Activated CD4-positive, alpha-beta T cell treated with anti-CD3 and anti-CD28 coated beads, Interleukin-2, amount 50 U/mL, for 24 hours (primary cell): ENCODE results near the gene FAM177B.

ENCODE experiments used
- DNase-seq, 2 donors: peaks; one replicate each; pipeline ENCODE4 v3.0.0-alpha.2; 2020; ENCODE audit warnings: low read depth in 1 of 2, low spot score in 1 of 2

FAM177B gene

GRCh38 chr1:222736972-222737371, at the start of gene FAM177B:
Gene FAM177B, plus strand, starts transcription at chr1:222737202. Its CDS starts 9,344 bp downstream, at chr1:222746546.
- DNase-seq, result no peak

GRCh38 chr1:222691016-222691415, 46.0 kb upstream of the FAM177B start:
- no peak for DNase-seq

- no peak for DNase-seq
Measured at GRCh38 chr1:222694927-222695326, 42.1 kb upstream of the FAM177B start.

- DNase-seq, result no peak
Measured at GRCh38 chr1:222696741-222697140, 40.3 kb upstream of the FAM177B start.

- no peak for DNase-seq
Measured at GRCh38 chr1:222697203-222697602, 39.8 kb upstream of the FAM177B start.

DNA sequence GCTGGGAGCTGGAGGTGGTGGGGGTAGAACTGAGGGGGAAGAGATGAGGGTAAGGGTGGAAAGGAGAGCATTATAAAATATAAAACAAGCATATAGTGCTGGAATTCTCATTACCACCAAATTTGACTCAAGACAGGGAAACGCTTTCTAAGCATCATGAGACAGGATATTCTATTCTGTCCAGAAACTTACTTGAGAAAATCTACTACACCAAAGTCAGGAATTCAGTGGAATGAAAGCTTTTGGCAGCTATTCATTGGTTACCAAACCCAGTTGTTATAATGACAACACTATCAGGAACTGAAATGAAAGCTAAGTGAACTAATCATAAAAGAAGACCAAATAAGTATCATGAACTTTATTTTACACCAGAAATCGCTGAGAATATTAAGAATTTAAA, 39.2 kb upstream of the FAM177B start:
- DNase-seq, result no peak

DNA sequence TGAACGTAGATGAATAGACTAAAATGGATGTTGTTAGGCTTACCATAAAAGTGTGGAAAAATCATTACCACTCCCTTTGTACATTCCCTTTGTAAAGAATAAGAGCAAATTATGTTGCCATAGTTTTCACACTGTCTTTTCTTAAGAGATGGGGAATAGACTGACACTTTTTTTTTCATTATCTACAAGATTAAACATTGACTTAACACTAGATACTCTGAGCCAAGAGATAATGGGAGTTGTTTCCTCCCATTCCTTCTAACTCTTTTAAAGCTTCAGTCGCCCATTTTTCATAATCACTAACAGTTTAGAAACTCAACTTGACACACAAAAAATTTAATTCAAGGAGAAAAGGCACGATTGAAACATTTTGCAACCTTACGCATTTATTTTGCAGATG, 34.8 kb upstream of the FAM177B start:
- DNase-seq, result no peak

DNA sequence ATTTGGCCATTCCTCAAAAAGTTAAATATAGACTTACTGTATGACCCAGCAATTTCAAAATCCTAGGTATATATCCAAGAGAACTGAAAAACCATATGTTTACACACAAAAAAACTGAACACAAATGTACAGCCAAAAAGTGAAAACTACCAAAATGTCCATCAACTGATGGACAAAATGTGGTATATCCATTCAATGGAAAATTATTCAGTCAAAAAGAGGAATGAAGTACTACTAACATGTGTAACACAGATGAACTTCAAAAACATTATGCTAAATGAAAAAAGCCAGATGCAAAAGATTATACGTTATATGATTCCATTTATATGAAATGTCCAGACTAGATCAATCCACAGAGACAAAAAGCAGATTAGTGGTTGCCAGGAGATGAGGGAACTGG, 32.7 kb upstream of the FAM177B start:
- DNase-seq, result no peak

- no peak for DNase-seq
Measured at GRCh38 chr1:222706815-222707214, 30.2 kb upstream of the FAM177B start.

GRCh38 chr1:222709700-222710153, 27.3 kb upstream of the FAM177B start:
- no peak for DNase-seq

DNA sequence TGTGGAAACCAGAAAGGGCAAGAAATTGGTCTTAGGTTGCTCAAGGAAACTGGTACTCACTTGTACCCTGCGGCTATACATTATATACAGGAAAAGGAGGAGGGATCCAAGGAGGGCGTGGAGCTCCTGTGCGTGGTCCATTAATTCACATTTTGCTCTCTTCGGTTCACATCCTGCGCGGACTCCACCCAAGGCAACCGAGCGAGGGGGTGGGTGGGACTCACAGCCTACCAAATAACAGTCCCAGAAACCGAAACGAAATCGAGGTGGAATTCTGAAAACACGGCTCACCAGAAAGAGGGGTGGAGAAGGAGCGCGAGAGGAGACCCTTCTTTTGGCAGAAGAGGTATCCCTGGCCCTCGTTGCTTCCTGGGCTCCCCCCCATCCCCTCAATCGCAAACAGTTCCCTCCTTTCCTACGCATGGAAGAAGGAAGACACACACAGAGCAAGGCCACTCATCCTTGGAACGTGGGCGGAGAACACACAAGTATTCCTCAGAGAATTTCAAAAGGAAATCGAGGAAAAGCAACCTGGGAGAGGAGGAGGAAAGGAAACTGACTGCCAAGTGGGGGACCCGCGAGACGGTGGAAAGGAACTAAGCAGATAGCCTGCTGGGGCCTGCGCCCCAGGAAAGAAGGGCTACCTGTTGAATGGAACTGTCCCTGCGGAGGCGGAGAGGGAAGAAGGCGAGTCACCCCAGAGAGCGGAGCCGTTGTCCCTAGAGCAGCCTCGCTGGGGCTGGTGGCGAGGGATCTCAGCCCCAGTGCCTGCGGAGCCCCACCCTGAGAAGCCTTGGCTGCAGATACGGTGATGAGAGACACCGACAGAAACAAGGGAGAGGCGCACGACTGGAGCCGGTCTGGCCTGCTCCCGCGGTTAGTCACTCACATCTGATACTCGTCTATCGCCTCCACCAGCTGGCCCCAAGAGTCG, 25.4 kb upstream of the FAM177B start:
- DNase-seq, result peak; percentile 13 to 41

DNA sequence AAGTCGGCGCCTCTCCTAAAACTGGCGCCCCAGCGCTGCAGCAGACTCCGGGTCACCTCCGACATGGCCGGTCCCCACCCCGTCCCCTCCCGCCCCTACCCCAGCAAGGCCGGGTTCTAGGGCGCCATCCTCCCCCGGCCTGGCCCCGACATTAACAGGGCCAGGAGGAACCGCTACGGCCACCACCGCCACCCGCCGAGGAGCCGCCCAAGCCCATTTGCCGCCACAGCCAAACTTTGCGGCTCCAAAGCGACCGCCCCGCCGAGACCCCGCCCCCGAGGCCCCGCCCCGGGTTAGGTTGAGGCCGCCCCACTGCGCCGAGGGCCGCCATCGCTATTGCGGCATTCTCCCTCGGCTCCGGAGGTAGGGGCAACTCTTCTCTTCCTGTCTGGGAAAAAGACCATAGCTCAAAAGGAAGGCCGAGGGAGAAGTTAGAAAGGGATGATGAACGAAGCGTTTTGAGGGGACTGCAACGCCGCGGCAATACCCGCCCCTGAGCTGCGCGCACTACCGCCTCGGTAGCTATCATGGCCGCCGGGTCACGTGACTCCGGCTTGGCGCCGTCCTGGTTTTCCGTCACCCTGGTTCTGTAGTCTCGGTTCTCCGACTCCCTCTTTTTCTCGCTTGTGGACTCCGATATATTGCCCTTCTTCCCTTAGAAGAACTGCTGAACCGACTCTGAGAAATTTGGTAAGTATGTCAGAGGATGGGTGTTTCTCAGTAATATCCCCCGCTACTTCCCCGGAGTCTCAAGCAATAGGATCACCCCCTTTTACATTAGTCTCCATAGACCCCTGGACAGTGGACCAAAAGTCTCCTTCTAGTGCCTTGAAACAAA, 24.5 kb upstream of the FAM177B start, which contains the start of the genes AIDA and BROX:
Gene AIDA (minus strand): TSS at position 239 of the 838 bp plus-strand sequence. CDS start 174 bp downstream, at position 65.
Gene BROX (plus strand): TSS at position 312 of the 838 bp plus-strand sequence. CDS start 3,136 bp downstream, outside the sequence.
- DNase-seq, result peak; percentile 92 to 95

- peak; percentile 67 to 84 for DNase-seq
Measured at GRCh38 chr1:222713091-222713961, 23.7 kb upstream of the FAM177B start.

GRCh38 chr1:222716393-222716792, 20.6 kb upstream of the FAM177B start:
- DNase-seq, result no peak

DNA sequence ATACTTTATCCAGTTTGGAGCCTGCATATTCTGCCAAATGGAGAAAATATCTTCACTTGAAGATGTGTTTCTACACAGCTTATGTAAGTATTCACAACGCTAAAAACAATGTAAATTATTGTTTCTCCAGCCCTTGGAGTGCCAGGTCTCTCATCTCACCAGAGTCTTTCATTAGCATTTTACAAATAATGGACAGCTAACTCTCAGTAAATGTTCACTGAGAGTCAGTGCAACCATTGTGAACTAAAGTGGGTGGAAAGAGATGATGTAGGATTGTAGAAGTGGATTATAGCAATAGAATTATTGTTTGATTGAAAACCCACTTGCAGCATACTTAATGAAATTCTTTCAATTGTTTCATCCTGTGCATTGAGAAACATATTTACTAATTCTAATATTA, 8.3 kb upstream of the FAM177B start:
- no peak for DNase-seq

- no peak for DNase-seq
Measured at GRCh38 chr1:222730866-222731265, 6.1 kb upstream of the FAM177B start.

DNA sequence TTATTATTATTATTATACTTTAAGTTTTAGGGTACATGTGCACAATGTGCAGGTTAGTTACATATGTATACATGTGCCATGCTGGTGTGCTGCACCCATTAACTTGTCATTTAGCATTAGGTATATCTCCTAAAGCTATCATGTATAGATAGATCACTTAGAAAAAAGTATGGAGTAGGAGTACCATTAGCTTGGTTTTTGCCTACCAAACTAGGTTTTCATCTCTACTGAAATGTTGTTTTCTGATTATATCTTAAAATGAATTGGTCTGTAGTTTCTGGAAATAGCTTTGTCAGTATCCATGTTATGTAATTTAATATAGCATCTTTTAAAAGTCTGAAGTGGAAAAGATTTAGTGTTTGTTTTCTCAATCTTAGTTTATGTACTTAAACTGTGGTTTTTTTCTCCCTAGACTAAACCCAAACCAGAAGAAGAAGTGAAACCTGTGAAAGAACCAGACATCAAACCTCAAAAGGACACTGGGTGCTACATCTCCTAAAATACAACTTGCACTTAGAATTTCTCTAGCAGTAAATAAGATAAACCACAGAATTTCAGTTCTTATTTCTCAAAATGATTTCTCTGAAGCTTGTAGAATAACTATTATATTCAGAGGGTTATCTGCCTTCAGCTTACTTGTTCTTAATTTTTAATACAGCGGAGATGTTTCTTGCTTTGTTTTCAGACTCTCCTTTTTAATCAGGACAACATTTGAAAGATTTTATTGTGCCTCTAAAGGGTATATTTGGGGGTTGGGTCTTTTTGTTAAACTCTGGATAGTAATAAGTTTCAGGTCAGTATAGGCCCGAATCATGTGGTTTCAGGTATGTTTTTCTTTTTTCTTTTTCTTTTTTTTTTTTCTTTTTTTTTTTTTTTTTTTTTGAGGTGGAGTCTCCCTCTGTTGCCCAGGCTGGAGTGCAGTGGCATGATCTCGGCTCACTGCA, 4.5 kb upstream of the FAM177B start:
- no peak for DNase-seq

GRCh38 chr1:222734740-222735139, 2.3 kb upstream of the FAM177B start:
- DNase-seq, result no peak

GRCh38 chr1:222736470-222736869, 532 bp upstream of the FAM177B start:
- no peak for DNase-seq
